Measurements from ENCODE around the gene ITPK1.

Gene ITPK1

GRCh38 chr14:92895352-92895878 is 220.3 kb downstream of the ITPK1 start:
- no peak overlapping the region for H3K27ac ChIP-seq
- no peak for TF ChIP-seq ZFX (IDR thresholded peaks at IDR 0.05)
- no peak for TF ChIP-seq CTCF (conservative IDR thresholded peaks at IDR 0.05)

GRCh38 chr14:92892589-92892988 is 223.1 kb downstream of the ITPK1 start:
- H3K27ac ChIP-seq = no peak overlapping the region
- TF ChIP-seq CTCF (conservative IDR thresholded peaks at IDR 0.05) = no peak
- no peak for TF ChIP-seq ZFX (IDR thresholded peaks at IDR 0.05)

- no peak for TF ChIP-seq ZFX (IDR thresholded peaks at IDR 0.05)
- no peak for TF ChIP-seq CTCF (conservative IDR thresholded peaks at IDR 0.05)
- H3K27ac ChIP-seq = no peak overlapping the region
Measured at GRCh38 chr14:92890830-92891588, 224.7 kb downstream of the ITPK1 start.

GRCh38 chr14:92888896-92889295 is 226.8 kb downstream of the ITPK1 start:
- TF ChIP-seq ZFX (IDR thresholded peaks at IDR 0.05) (no peak), CTCF (conservative IDR thresholded peaks at IDR 0.05) (no peak)
- H3K27ac ChIP-seq = no peak overlapping the region

- TF ChIP-seq CTCF (conservative IDR thresholded peaks at IDR 0.05) = no peak
- no peak for TF ChIP-seq ZFX (IDR thresholded peaks at IDR 0.05)
- no peak overlapping the region for H3K27ac ChIP-seq
Measured at GRCh38 chr14:92887157-92887556, 228.6 kb downstream of the ITPK1 start.
